Subcutaneous adipose tissue (tissue), 4 donors: ENCODE results near the gene SUSD3. TPM values are rescaled to one million over a fixed set of nuclear protein-coding genes. Genes with fewer than 3 reads are reported as not detected.

Experiments
- total RNA-seq, 4 donors: library from RNA; depleted of rRNA; stranded (reverse); fragments of >200 nt; gene quantifications; one replicate each; pipeline ENCODE4 v1.1.0, GENCODE V29; 2016
- TF ChIP-seq, protein P1 (sequence below): fragments of 450-650 bp; IDR thresholded peaks from one replicate; pipeline ENCODE4 v1.5.1; 2016; ENCODE audit warnings: low read depth, mild to moderate bottlenecking, control low read depth, antibody characterized with exemption, moderate library complexity

SUSD3 gene
- total RNA-seq, 4 donors from 2014 or later = 1.1 to 2.2 TPM; not detected in 2

DNA sequence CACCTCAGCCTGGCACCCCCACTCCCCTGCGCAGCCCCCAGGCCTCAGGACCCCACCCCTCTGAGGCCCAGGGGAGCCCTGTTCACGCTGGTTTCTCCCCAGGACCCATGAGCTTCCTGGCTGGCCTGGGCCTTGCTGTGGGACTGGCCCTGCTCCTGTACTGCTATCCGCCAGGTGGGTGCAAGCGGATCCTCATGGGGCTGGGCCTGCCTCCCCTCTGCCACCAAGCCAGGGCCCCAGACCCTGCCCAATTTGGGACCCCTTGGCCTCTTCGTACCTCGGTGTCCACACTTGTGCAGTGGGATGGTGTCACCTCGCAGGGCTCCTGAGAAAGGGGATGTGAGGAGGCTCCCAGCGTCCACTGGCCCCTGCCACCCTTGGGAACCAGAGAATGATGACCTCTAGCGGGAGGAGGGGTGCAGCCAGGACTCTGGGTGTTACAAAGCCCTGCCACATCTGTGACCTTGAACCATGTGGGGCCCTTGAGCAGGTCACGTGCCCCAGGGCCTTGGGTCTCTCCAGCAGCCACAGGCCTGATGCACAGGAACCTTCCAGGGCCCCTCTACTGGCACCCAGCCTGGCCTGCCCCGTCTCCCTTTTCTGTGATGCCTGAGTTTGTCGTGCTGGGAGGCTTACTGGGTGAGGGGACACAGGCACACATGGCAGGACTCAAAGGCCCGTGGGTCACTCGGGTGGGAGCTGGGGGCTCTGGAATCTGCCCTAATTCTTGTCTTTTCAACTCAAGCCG is 53.8 kb downstream of the SUSD3 start:
- TF ChIP-seq, protein P1, sequence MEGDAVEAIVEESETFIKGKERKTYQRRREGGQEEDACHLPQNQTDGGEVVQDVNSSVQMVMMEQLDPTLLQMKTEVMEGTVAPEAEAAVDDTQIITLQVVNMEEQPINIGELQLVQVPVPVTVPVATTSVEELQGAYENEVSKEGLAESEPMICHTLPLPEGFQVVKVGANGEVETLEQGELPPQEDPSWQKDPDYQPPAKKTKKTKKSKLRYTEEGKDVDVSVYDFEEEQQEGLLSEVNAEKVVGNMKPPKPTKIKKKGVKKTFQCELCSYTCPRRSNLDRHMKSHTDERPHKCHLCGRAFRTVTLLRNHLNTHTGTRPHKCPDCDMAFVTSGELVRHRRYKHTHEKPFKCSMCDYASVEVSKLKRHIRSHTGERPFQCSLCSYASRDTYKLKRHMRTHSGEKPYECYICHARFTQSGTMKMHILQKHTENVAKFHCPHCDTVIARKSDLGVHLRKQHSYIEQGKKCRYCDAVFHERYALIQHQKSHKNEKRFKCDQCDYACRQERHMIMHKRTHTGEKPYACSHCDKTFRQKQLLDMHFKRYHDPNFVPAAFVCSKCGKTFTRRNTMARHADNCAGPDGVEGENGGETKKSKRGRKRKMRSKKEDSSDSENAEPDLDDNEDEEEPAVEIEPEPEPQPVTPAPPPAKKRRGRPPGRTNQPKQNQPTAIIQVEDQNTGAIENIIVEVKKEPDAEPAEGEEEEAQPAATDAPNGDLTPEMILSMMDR = no peak

DNA sequence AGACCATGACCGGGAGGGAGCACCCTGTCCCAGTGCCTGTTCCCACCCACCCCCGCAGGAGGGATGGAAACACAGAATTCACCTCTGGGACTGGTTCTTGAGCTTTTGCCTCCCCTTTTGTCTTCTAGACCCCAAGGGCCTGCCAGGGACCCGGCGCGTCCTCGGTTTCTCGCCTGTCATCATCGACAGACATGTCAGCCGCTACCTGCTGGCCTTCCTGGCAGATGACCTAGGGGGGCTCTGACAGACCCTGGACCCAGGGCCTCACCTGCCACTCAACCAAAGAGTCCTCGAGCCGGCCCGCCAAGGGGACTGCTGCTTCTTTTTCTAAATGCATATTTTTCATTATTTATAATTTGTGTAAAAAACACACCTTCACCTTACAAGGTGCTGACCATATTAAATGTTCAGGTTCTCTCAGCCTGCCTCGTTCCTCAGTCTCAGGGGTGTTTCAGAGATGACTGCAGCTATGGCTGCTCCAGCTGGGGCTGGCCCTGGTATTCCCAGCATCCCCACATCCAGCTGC is 54.4 kb downstream of the SUSD3 start:
- TF ChIP-seq, protein P1 = no peak

DNA sequence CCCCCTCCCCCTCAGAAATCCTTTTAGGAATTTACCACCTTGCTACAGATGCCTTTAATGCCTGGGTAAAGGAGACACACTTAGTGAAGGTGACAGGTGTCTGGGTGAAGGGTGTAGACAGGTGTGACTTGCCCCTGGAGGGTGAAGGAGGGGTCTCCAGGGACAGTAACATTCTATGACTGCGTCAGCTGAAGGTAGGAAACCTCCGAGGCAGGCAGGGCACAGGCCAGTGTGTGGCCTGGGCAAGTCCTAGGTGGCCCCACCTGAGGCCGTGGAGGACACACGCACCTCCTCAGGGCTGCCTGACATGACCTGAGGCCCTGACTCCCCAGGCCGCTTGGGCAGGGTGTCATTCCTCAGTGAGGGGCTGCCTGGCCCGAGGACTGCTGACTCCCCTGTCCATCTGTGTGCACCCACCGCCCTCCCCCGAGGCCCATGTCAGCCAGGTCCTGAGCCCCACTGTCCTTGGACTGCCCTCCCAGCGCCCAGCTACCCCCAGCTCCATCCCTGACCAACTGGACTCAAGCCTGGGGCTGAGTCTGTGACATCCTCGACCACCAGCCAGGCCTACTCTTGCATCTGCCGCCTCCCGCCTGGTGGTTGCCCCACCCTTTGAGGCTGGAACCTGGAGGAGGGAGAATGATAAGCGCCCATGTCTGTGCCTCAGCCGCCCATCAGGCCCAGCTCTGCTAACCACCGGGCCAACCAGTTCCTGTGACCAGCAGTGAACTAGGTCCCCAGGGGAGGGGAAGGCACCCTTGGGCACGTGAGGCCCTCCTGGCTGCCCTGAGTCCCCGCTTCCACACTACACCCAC is 55.9 kb downstream of the SUSD3 start:
- TF ChIP-seq, protein P1 = no peak

DNA sequence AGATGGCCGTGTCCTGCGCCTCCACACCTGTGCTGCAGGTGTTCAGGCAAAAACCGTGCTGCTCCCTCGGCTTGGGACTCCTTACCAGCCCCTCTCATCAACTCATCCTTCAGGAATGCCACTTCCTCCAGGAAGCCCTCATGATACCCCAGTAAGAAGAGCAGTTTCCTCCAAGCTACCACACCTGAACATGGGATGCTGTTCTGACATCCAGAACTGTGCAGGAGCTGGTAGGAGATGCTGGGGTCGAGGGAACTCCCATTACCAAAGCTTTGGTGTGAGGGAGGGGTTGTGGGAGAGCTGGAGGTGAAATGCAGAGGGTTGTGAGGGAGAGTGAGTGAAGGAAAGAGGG is 56.5 kb downstream of the SUSD3 start:
- TF ChIP-seq, protein P1 = no peak

DNA sequence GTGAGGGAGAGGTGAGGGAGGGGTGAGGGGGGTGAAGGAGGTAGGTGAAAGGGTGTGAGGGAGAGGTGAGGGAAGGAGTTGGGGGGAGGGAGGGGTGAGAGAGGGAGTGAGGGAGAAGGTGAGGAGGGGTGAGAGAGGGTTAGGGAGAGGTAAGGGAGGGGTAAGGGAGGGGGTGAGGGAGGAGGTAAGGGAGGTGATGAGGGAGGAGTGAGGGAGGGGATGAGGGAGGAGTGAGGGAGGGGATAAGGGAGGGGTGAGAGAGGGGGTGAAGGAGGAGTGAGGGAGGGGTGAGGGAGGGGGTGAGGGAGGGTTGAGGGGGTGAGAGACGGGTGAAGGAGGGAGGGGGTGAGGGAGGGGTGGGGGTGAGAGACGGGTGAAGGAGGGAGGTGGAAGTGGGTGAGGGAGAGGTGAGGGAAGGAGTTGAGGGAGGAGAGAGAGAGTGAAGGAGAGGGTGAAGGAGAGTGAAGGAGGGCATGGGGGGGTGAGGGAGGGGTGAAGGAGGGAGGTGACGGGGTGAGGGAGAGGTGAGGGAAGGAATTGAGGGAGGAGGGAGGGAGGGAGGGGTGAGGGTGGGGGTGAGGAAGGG is 57.1 kb downstream of the SUSD3 start:
- TF ChIP-seq, protein P1 = no peak

DNA sequence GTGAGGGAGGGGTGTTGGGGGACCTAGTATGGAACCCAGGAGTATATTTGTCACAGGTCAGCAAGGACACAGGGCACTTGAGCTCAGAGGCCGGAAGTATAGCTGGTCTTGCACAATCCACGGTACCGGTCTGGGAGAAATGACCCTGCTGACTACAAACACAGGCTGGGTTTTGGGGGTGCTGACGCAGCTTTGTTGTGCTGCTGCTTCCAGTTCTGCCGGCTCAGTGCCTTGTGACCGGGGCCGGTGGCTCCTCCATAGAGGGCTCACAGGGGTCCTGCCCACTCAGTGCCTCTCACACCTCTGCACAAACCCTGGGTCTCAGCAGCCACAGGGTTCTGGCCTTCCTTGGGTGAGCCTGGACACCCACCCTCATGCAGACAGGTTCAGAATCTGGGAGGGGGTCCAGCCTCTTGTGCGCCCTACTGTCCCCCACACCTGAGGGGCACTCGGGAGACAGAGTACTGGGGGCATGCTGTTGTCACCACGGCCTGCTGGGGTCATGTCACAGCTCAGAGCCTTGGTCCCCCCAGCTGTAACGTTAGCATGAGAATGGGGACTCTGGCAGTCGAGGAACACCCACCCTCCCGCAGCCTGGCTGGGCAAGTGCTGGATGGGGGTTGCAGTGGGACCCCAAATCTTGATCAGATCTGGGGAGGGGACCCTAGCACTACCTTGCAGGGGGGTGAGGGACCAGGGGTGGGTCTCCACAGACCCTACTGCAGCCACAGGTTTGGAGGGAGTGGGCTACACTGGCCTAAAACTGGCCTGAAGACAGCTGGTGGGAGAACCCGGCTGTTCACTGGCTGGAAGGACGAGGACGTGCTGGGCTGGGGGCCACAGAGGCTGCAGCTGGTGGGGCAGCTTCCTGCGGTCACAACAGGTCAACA is 57.8 kb downstream of the SUSD3 start:
- TF ChIP-seq, protein P1 = no peak
